Neural progenitor cell (in vitro differentiated cells): ENCODE measurements around the gene NUCB2. TPM values are rescaled to one million over a fixed set of nuclear protein-coding genes. Genes with fewer than 3 reads are reported as not detected.
A peak's percentile ranks its signal among the peaks of the same experiment; 100 is the strongest.

Experiments used
- DNase-seq: peaks from one replicate; pipeline ENCODE4 v3.0.0-alpha.2; 2016; ENCODE audit warnings: low spot score
- H2AFZ ChIP-seq: fragments of 200-600 bp; sonication (generic); replicated peaks from 2 replicates; pipeline ENCODE4 v1.6.1; 2016; ENCODE audit warnings: antibody characterized with exemption
- H3F3A ChIP-seq: fragments of 200-600 bp; sonication (generic); 2 replicates; pipeline ENCODE4 v1.6.1; 2016; ENCODE audit warnings: antibody characterized with exemption, low read depth
- H3K27ac ChIP-seq: fragments of 200-600 bp; sonication (generic); 2 replicates; pipeline ENCODE4 v1.5.1; 2016; ENCODE audit warnings: mild to moderate bottlenecking
- H3K27me3 ChIP-seq: fragments of 200-600 bp; sonication (generic); 2 replicates; pipeline ENCODE4 v1.6.1; 2016; ENCODE audit warnings: mild to moderate bottlenecking, moderate library complexity
- H3K36me3 ChIP-seq: fragments of 200-600 bp; sonication (generic); 2 replicates; pipeline ENCODE4 v1.5.1; 2016
- H3K4me1 ChIP-seq: fragments of 200-600 bp; sonication (generic); 2 replicates; pipeline ENCODE4 v1.6.1; 2016; ENCODE audit warnings: mixed run types
- H3K4me2 ChIP-seq: fragments of 200-600 bp; sonication (generic); 2 replicates; pipeline ENCODE4 v1.6.1; 2016
- H3K4me3 ChIP-seq: fragments of 200-600 bp; sonication (generic); 2 replicates; pipeline ENCODE4 v1.5.1; 2016
- H3K79me2 ChIP-seq: fragments of 200-600 bp; sonication (generic); 2 replicates; pipeline ENCODE4 v1.6.1; 2016; ENCODE audit warnings: low read depth
- H3K9ac ChIP-seq: fragments of 200-600 bp; sonication (generic); 2 replicates; pipeline ENCODE4 v1.6.1; 2016
- H3K9me3 ChIP-seq: fragments of 200-600 bp; sonication (generic); 2 replicates; pipeline ENCODE4 v1.5.1; 2016; ENCODE audit warnings: low read depth
- H4K20me1 ChIP-seq: fragments of 200-600 bp; sonication (generic); 2 replicates; pipeline ENCODE4 v1.6.1; 2016; ENCODE audit warnings: low read depth
- H3K27ac Mint-ChIP-seq: 3 replicates; pipeline ENCODE4 v1.8.0; 2021; ENCODE audit warnings: mixed read lengths
- H3K27me3 Mint-ChIP-seq: 2 replicates; pipeline ENCODE4 v1.8.0; 2022; ENCODE audit warnings: low read depth, mild to moderate bottlenecking, inconsistent platforms, moderate library complexity, mixed read lengths; ENCODE audit not compliant: insufficient read depth
- H3K36me3 Mint-ChIP-seq: 3 replicates; pipeline ENCODE4 v1.8.0; 2021; ENCODE audit warnings: mixed read lengths
- H3K4me1 Mint-ChIP-seq: 3 replicates; pipeline ENCODE4 v1.8.0; 2021; ENCODE audit warnings: mixed read lengths
- H3K4me3 Mint-ChIP-seq: 3 replicates; pipeline ENCODE4 v1.8.0; 2021; ENCODE audit warnings: mild to moderate bottlenecking, moderate library complexity, mixed read lengths
- H3K9me3 Mint-ChIP-seq: 3 replicates; pipeline ENCODE4 v1.8.0; 2020; ENCODE audit warnings: mixed read lengths
- EZH2 ChIP-seq: fragments of 200-600 bp; sonication (generic); IDR thresholded peaks from 2 replicates; pipeline ENCODE4 v1.6.1; 2017; ENCODE audit warnings: antibody characterized with exemption, mild to moderate bottlenecking, moderate library complexity
- EZH2phosphoT487 ChIP-seq: fragments of 200-600 bp; sonication (generic); IDR thresholded peaks from 2 replicates; pipeline ENCODE4 v1.6.1; 2017; ENCODE audit warnings: antibody characterized with exemption
- total RNA-seq: library from RNA; depleted of rRNA; stranded (reverse); fragments of >200 nt; gene quantifications from 2 replicates; pipeline ENCODE4 v1.2.3, GENCODE V29; 2015; ENCODE audit warnings: low replicate concordance
- TF ChIP-seq, protein P1 (sequence below): fragments of 200-600 bp; sonication (generic); IDR thresholded peaks from 2 replicates; pipeline ENCODE4 v1.5.1; 2017; ENCODE audit warnings: antibody characterized with exemption, mild to moderate bottlenecking

The NUCB2 gene
- total RNA-seq, 1 donor from 2014 or later, result 80.1 TPM

DNA sequence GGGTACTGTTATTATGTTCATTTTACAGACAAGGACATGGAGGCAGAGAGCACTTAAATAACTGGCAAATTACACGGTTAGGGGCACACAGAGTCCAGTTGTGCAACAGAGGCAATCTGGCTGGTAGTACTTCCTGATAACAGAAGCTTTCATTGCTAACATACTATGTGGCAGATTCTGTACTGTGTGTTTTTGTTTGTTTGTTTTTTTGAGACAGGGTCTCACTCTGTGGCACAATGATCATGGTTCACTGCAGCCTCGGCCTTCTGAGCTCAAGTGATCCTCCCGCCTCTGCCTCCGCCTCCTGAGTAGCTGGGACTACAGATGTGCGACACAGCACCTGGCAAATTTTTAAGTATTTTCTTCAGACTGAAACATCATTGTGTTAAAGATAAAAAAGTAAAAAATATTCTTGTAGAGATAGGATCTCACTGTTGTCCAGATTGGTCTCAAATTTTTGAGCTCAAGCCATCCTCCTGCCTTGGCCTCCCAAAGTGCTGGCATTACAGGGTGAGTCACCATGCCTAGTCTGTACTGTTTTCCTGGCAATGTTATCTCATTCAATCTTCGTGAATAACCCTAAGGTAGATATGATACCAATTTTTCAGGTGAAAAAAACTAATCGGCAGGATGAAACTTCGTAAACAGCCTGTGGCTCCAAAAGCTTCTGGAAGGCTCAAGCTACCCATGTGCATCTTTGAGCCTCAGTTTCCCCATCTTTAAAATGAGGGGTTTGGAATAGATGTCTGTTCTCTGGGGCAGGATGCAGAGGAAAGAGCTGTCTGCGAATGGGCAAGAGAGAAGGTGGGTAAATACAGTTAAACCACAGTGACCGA is 921 bp upstream of the NUCB2 start:
- Mint-ChIP-seq H3K9me3 (no peaks in the 10 kb centered on the region), H3K4me3 (peak overlapping the region; percentile 85), H3K4me1 (peaks cover 36% of the 10 kb centered on the region), H3K27me3 (peaks cover 6% of the 10 kb centered on the region), H3K27ac (peak overlapping the region; percentile 83), H3K36me3 (no peaks in the 10 kb centered on the region)
- no peak for DNase-seq
- H3K9me3 ChIP-seq, result no peaks in the 10 kb centered on the region
- peak overlapping the region; percentile 40 for H3K9ac ChIP-seq
- peaks cover 6% of the 10 kb centered on the region for H3K27me3 ChIP-seq
- H3K4me1 ChIP-seq, result peaks cover 13% of the 10 kb centered on the region
- H3F3A ChIP-seq, result no peaks in the 10 kb centered on the region
- peak overlapping the region; percentile 62 for H2AFZ ChIP-seq
- no peaks in the 10 kb centered on the region for H4K20me1 ChIP-seq
- peaks cover 19% of the 10 kb centered on the region for H3K79me2 ChIP-seq
- TF ChIP-seq, protein P1, sequence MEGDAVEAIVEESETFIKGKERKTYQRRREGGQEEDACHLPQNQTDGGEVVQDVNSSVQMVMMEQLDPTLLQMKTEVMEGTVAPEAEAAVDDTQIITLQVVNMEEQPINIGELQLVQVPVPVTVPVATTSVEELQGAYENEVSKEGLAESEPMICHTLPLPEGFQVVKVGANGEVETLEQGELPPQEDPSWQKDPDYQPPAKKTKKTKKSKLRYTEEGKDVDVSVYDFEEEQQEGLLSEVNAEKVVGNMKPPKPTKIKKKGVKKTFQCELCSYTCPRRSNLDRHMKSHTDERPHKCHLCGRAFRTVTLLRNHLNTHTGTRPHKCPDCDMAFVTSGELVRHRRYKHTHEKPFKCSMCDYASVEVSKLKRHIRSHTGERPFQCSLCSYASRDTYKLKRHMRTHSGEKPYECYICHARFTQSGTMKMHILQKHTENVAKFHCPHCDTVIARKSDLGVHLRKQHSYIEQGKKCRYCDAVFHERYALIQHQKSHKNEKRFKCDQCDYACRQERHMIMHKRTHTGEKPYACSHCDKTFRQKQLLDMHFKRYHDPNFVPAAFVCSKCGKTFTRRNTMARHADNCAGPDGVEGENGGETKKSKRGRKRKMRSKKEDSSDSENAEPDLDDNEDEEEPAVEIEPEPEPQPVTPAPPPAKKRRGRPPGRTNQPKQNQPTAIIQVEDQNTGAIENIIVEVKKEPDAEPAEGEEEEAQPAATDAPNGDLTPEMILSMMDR, result no peak
- no peak for TF ChIP-seq EZH2
- no peak for TF ChIP-seq EZH2phosphoT487
- no peak overlapping the region for H3K27ac ChIP-seq
- H3K4me3 ChIP-seq, result peak overlapping the region; percentile 69
- peak overlapping the region; percentile 76 for H3K4me2 ChIP-seq
- no peaks in the 10 kb centered on the region for H3K36me3 ChIP-seq

DNA sequence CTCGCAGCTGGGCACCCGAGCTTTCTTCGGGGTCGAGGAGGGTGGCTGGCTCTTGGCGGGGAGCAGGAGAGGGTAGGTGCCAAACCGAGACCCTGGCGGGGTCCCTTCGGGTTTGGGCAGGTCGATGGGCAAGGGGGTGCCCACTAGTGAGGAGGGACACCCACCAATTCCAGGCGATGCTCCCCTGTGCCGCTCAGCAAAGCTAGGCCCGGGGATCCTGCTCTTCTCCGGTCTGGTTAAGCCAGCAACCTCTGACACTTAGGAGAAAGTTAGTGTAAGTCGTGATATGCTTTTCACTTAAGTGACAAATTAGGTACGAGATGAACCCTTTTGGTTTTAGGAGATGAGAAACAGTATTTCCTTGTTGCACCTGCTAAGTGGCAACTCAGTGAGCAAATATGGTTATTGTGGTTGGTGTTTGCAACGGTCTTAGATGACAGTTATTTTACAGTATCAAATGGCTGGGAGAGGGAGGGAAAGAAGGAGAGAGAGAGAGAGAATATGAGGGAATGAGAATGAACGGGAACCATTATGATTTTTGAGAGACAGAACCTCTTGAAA is 565 bp downstream of the NUCB2 start:
- peak overlapping the region; percentile 38 for H3K9ac ChIP-seq
- no peaks in the 10 kb centered on the region for H3K36me3 ChIP-seq
- Mint-ChIP-seq H3K27me3 (peaks cover 6% of the 10 kb centered on the region), H3K27ac (peak overlapping the region; percentile 74), H3K4me3 (peak overlapping the region; percentile 85), H3K4me1 (peaks cover 36% of the 10 kb centered on the region), H3K36me3 (no peaks in the 10 kb centered on the region), H3K9me3 (no peaks in the 10 kb centered on the region)
- DNase-seq, result no peak
- no peaks in the 10 kb centered on the region for H3F3A ChIP-seq
- peak overlapping the region; percentile 69 for H3K4me3 ChIP-seq
- H3K79me2 ChIP-seq, result peaks cover 19% of the 10 kb centered on the region
- peaks cover 6% of the 10 kb centered on the region for H3K27me3 ChIP-seq
- peak overlapping the region; percentile 79 for H3K4me2 ChIP-seq
- H4K20me1 ChIP-seq, result no peaks in the 10 kb centered on the region
- H3K4me1 ChIP-seq, result peaks cover 13% of the 10 kb centered on the region
- H3K9me3 ChIP-seq, result no peaks in the 10 kb centered on the region
- TF ChIP-seq, protein P1, result no peak
- TF ChIP-seq EZH2 (no peak), EZH2phosphoT487 (no peak)
- peak overlapping the region; percentile 91 for H2AFZ ChIP-seq
- no peak overlapping the region for H3K27ac ChIP-seq

DNA sequence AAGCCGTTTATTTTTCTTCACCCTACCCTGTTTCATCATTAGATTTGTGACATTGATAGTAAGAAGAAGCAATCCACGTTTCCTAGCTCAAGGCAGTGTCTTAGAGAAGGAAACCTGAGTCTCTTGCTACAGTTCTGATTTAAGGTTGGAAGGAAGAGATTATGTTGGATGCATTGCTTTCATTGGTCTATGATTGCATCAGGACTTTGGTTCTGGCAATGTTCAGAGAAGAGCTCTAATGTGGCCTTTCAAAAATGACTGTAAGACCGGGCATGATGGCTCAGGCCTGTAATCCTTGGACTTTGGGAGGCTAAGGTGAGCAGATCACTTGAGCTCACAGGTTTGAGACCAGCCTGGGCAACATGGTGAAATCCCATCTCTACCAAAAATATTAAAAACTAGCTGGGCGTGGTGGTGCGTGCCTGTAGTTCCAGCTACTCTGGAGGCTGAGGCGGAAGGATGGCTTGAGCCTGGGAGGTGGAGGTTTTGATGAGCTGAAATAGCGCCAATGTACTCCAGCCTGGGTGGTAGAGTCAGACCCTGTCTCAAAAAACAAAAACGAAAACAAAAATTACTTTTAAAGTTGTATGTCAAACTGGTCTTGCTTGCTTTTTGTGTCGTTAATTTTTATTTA is 4.1 kb downstream of the NUCB2 start:
- DNase-seq, result no peak
- peaks cover 2% of the 10 kb centered on the region for H3K36me3 Mint-ChIP-seq
- H3K27ac ChIP-seq, result no peak overlapping the region
- no peaks in the 10 kb centered on the region for H3K36me3 ChIP-seq
- H3K4me3 ChIP-seq, result no peak overlapping the region
- no peak overlapping the region for H2AFZ ChIP-seq
- TF ChIP-seq EZH2, result no peak
- TF ChIP-seq EZH2phosphoT487, result no peak
- TF ChIP-seq, protein P1, result no peak
- H3K79me2 ChIP-seq, result peaks cover 19% of the 10 kb centered on the region
- no peaks in the 10 kb centered on the region for H4K20me1 ChIP-seq
- peaks cover 8% of the 10 kb centered on the region for H3K4me1 ChIP-seq
- H3K27me3 ChIP-seq, result peaks cover 6% of the 10 kb centered on the region
- H3K4me1 Mint-ChIP-seq, result peaks cover 14% of the 10 kb centered on the region
- no peaks in the 10 kb centered on the region for H3K9me3 ChIP-seq
- no peak overlapping the region for H3K9ac ChIP-seq
- H3K27me3 Mint-ChIP-seq, result peaks cover under 1% of the 10 kb centered on the region
- no peaks in the 10 kb centered on the region for H3K9me3 Mint-ChIP-seq
- no peak overlapping the region for H3K4me3 Mint-ChIP-seq
- H3K4me2 ChIP-seq, result no peak overlapping the region
- H3K27ac Mint-ChIP-seq, result no peak overlapping the region
- H3F3A ChIP-seq, result no peaks in the 10 kb centered on the region
